ENCODE data around the gene UNKL.

The UNKL gene

DNA sequence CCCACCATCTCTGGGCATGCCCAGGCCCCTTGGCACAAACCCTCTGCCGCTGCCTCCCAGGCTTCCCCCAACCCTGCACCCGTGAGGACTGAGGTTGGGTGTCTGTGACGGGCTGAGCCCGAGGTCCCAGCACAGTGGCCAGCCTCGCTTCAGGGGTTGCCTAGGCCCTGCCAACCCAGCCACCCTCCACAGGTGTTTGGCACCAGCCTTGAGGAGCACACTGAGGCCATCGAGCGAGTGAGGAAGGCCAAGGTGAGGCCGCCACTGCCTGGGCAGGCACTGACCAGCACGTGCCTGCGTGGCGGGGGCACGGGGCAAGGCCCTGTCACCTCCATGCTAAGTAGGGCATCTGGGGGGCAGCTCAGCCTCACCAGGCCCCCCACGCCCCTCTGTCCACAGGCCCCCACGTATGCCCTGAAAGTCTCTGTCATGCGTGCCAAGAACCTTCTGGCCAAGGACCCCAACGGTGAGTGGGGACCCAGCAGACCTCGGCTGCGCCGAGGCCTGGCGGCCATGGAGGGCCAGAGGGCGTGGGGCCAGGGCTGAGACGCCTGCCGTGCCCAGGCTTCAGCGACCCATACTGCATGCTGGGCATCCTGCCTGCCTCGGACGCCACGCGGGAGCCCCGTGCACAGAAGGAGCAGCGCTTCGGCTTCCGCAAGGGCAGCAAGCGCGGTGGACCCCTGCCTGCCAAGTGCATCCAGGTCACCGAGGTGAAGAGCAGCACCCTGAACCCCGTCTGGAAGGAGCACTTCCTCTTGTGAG lies 73.6 kb downstream of the UNKL start:
- TF ChIP-seq, protein P1, sequence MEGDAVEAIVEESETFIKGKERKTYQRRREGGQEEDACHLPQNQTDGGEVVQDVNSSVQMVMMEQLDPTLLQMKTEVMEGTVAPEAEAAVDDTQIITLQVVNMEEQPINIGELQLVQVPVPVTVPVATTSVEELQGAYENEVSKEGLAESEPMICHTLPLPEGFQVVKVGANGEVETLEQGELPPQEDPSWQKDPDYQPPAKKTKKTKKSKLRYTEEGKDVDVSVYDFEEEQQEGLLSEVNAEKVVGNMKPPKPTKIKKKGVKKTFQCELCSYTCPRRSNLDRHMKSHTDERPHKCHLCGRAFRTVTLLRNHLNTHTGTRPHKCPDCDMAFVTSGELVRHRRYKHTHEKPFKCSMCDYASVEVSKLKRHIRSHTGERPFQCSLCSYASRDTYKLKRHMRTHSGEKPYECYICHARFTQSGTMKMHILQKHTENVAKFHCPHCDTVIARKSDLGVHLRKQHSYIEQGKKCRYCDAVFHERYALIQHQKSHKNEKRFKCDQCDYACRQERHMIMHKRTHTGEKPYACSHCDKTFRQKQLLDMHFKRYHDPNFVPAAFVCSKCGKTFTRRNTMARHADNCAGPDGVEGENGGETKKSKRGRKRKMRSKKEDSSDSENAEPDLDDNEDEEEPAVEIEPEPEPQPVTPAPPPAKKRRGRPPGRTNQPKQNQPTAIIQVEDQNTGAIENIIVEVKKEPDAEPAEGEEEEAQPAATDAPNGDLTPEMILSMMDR (IDR thresholded peaks at IDR 0.05; ENCODE audit: extremely low read depth, insufficient read depth, missing control alignments) = no peak
- in situ Hi-C loops (cut with MboI; ENCODE audit: low pct_unique_long_range_greater_than_20kb, low sequenced_read_pairs, unreplicated experiment) = no loop called here
- no peak for DNase-seq (ENCODE audit: low spot score)

DNA sequence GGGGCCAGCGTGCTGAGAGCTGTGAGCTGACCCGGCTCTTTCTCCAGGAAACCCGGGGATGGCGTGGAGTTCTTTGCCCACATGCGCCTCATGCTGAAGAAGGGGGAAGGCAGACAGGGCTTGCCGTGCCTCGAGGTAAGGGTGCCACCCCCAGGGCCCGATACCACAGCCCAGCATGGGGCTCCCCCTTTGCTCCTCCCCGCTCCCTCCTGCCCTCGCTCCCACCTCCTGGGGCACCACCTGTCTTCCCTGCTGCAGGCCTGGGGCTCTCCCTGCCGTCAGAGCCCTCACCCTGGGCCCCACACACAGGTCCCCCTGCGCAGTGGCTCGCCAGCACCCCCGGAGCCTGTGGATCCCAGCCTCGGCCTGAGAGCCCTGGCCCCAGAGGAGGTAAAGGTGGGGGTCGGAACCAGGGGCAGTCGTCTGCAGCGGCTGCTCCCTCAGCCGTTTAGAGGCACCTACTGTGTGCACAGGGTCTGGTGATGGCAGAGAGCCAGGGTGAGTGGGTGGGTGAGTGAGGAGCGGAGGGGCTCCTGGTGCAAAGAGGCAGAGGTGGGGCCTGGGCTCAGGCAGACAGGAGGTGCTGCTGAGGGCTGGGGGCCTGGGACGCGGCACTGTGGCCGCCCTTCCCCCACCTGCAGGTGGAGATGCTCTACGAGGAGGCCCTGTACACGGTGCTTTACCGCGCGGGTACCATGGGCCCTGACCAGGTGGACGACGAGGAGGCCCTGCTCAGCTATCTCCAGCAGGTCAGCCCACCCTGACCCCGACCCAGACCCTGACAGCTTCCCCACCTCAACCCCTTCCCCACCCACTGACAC lies 75.4 kb downstream of the UNKL start:
- in situ Hi-C loops (cut with MboI; ENCODE audit: low pct_unique_long_range_greater_than_20kb, low sequenced_read_pairs, unreplicated experiment) = no loop called here
- DNase-seq (ENCODE audit: low spot score) = no peak
- TF ChIP-seq, protein P1 (IDR thresholded peaks at IDR 0.05; ENCODE audit: extremely low read depth, insufficient read depth, missing control alignments) = no peak

DNA sequence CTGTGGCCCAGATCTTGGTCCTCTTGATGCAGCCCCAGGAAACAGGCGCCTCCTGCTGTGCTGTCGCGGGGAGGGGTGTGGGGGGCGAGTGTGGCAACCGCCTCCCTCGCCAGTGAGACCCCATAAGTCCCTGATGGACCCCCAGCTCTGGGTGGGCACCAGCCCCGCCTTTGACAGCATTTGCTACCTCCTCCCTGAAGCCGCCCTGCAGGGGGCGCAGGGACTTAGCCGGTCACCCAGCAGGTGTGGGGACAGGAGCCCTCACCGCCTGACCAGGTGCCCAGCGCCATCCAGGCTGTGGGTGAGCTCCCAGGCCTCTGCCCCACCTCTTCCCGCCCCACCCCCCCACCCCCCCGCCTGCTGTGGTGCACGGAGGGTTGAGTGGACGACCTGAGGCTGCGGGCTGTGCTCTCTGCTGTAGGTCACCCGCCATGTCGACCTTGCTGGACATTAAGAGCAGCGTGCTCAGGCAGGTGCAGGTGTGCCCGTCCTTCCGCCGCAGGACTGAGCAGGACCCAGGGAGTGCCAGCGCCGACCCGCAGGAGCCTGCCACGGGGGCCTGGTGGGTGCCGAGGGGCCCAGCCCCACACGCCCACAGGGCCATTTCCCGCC lies 76.3 kb downstream of the UNKL start:
- in situ Hi-C loops (cut with MboI; ENCODE audit: low pct_unique_long_range_greater_than_20kb, low sequenced_read_pairs, unreplicated experiment) = no loop called here
- TF ChIP-seq, protein P1 (IDR thresholded peaks at IDR 0.05; ENCODE audit: extremely low read depth, insufficient read depth, missing control alignments) = peak; percentile 62
- no peak for DNase-seq (ENCODE audit: low spot score)

DNA sequence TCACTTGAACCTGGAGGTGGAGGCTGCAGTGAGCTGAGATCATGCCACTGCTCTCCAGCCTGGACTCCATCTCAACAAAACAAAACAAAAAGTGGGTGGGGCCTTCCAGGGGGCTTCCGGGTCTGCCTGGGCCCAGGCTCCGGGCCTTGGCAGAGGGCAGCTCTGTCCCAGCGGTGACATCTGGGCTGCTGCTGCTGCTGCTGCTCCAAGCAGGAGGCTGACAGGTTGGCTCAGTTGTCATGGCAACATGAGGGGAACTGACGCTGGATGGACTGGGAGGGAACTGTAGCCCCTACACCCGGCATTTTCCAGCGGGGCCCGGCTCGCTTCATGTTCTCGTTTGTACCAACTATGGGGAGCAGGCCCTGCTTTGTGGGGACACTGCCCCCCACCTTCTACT lies 77.0 kb downstream of the UNKL start:
- TF ChIP-seq, protein P1 (IDR thresholded peaks at IDR 0.05; ENCODE audit: extremely low read depth, insufficient read depth, missing control alignments) = no peak
- in situ Hi-C loops (cut with MboI; ENCODE audit: low pct_unique_long_range_greater_than_20kb, low sequenced_read_pairs, unreplicated experiment) = no loop called here
- no peak for DNase-seq (ENCODE audit: low spot score)

DNA sequence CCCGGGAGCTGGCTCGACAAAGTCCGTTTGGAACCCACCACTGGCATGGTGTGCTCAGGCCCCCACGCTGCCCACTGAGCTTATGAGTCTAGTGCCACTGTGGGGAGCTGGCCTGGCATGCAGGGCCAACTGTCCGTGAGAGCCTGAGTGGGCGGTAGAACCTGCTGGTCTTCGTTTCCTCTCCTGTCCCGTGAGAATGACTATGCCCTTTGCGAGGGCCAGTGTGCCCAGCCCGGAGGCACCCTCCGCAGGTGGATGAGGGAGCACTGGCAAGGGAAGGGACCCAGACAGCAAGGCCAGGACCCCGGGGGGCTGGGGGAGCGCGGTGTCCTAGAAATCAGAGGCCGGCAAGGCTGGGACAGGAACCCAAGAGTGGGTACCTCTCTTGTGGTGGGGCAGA lies 77.9 kb downstream of the UNKL start:
- in situ Hi-C loops (cut with MboI; ENCODE audit: low pct_unique_long_range_greater_than_20kb, low sequenced_read_pairs, unreplicated experiment) = no loop called here
- DNase-seq (ENCODE audit: low spot score) = no peak
- TF ChIP-seq, protein P1 (IDR thresholded peaks at IDR 0.05; ENCODE audit: extremely low read depth, insufficient read depth, missing control alignments) = no peak

DNA sequence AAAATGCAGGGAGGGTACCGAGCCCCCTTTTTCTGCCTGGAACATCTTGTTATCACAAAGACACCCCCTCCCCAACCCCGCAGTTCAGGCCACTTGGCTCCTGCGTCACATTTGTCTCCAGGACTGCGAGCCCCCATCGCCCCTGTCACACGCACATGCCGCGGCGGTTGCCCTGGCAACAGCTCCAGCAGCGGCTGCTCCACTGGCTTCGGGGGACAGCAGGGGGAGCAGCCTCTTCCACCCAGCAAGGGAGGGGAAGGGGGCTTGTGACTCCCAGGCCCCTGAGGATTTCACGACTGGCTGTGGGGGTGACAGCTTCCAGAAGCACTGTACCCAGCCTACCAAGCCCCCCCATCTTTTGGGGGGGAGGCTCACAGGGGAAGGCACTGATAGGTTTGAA lies 78.5 kb downstream of the UNKL start:
- TF ChIP-seq, protein P1 (IDR thresholded peaks at IDR 0.05; ENCODE audit: extremely low read depth, insufficient read depth, missing control alignments) = no peak
- DNase-seq (ENCODE audit: low spot score) = no peak
- in situ Hi-C loops (cut with MboI; ENCODE audit: low pct_unique_long_range_greater_than_20kb, low sequenced_read_pairs, unreplicated experiment) = no loop called here

Data from GM13977 (cell line).